K562 (cell line): ENCODE results near the gene DYNC1I1. TPM values are rescaled to one million over a fixed set of nuclear protein-coding genes. Genes with fewer than 3 reads are reported as not detected.
A peak's percentile ranks its signal among the peaks of the same experiment; 100 is the strongest.

Experiments used
- ATAC-seq: fragments of 200-7000 bp; cut with Tn5 transposase; 3 replicates; pipeline ENCODE4 v1.9.1; 2020; ENCODE audit warnings: moderate library complexity
- BruUV-seq: library from RNA; stranded (reverse); fragments of 400-500 nt; replicated peaks from 2 replicates; lab custom pipeline; 2021; lab: Mats Ljungman, UMichigan
- CTCF ChIA-PET: fragments of 300-600 bp; formaldehyde crosslinking; extraction: SDS; loops from one replicate; lab custom pipeline; 2021; ENCODE audit warnings: low intra/inter-chr PET ratio; lab: Yijun Ruan, JAX
- POLR2A ChIA-PET: fragments of 300-600, 350-650 bp; sonication (Branson Sonifier 250); formaldehyde crosslinking; extraction: SDS; loops from one replicate; lab custom pipeline; 2021; ENCODE audit warnings: antibody characterized with exemption, inconsistent platforms; lab: Yijun Ruan, JAX
- DNase-seq, 4 experiments: peaks; one replicate each; pipeline versions ENCODE4 v3.0.0 to v3.0.0-alpha.2; 2011 to 2018; ENCODE audit warnings: low spot score in 3 of 4, mixed read lengths in 3 of 4; ENCODE audit errors: extremely low read depth in 1 of 4
- FAIRE-seq: peaks from 2 replicates; lab custom pipeline; 2011; peaks lifted over from hg19 to GRCh38; lab: Jason Lieb, UNC
- H2AFZ ChIP-seq: 2 replicates; pipeline ENCODE4 v1.6.0; 2011; ENCODE audit warnings: low read depth, low read length, control low read depth, inconsistent platforms
- H3K27ac ChIP-seq: fragments of 200-600 bp; 3 replicates; pipeline ENCODE4 v1.8.0; 2011; ENCODE audit warnings: low read depth, mild to moderate bottlenecking, control low read depth, inconsistent platforms, low read length, moderate library complexity, mixed read lengths; ENCODE audit errors: extremely low read depth
- H3K27me3 ChIP-seq, 2 experiments: fragments of 300-600 bp in 1 of 2; 2 replicates in 1 of 2; 3 replicates in 1 of 2; pipeline versions ENCODE4 v1.6.0 to v1.8.0; 2011; ENCODE audit warnings: inconsistent platforms in 2 of 2, low read length in 2 of 2, mild to moderate bottlenecking in 1 of 2, mixed read lengths in 1 of 2, moderate library complexity in 1 of 2; ENCODE audit not compliant: control insufficient read depth in 2 of 2, insufficient read depth in 2 of 2
- H3K36me3 ChIP-seq: fragments of 300-600 bp; 3 replicates; pipeline ENCODE4 v1.8.0; 2011; ENCODE audit warnings: mild to moderate bottlenecking, low read length, inconsistent platforms; ENCODE audit not compliant: control insufficient read depth, insufficient read depth
- H3K4me1 ChIP-seq, 2 experiments: fragments of 200-600 bp in 1 of 2; replicated peaks in 1 of 2; 2 replicates in 1 of 2; 3 replicates in 1 of 2; pipeline versions ENCODE4 v1.5.1 to v1.8.0; 2011; ENCODE audit warnings: inconsistent platforms in 2 of 2, low read length in 2 of 2, mild to moderate bottlenecking in 1 of 2, mixed read lengths in 1 of 2, moderate library complexity in 1 of 2; ENCODE audit not compliant: control insufficient read depth in 2 of 2, insufficient read depth in 2 of 2
- H3K4me2 ChIP-seq: 2 replicates; pipeline ENCODE4 v1.6.1; 2011; ENCODE audit warnings: low read length, control low read depth, inconsistent platforms, mixed read lengths; ENCODE audit not compliant: insufficient read depth
- H3K4me3 ChIP-seq: fragments of 200-600 bp; sonication (generic), shearing (Covaris generic); 2 replicates; pipeline ENCODE4 v1.5.1; 2016; ENCODE audit warnings: control low read depth, inconsistent platforms
- H3K79me2 ChIP-seq: fragments of 200-600 bp; 3 replicates; pipeline ENCODE4 v1.8.0; 2011; ENCODE audit warnings: low read length, inconsistent platforms; ENCODE audit not compliant: control insufficient read depth, insufficient read depth
- H3K9ac ChIP-seq, 2 experiments: 2 replicates each; pipeline versions ENCODE4 v1.6.0 to v1.6.1; 2011; ENCODE audit warnings: low read depth in 2 of 2, low read length in 2 of 2, control low read depth in 1 of 2, inconsistent platforms in 1 of 2, mild to moderate bottlenecking in 1 of 2, mixed read lengths in 1 of 2; ENCODE audit not compliant: insufficient read depth in 1 of 2
- H3K9me1 ChIP-seq: one replicate; pipeline ENCODE4 v1.6.0; 2011; ENCODE audit warnings: inconsistent platforms, mild to moderate bottlenecking, low read length, moderate library complexity; ENCODE audit not compliant: control insufficient read depth, insufficient read depth
- H3K9me3 ChIP-seq: replicated peaks from 2 replicates; pipeline ENCODE4 v1.5.1; 2011; ENCODE audit warnings: low read depth, low read length, inconsistent platforms; ENCODE audit not compliant: control insufficient read depth, insufficient read depth
- H4K20me1 ChIP-seq: replicated peaks from 2 replicates; pipeline ENCODE4 v1.6.1; 2011; ENCODE audit warnings: low read length, inconsistent platforms, mixed read lengths; ENCODE audit not compliant: control insufficient read depth, insufficient read depth
- BCL6 ChIP-seq: fragments of 250-450 bp; sonication (Bioruptor Pico); IDR thresholded peaks from 2 replicates; pipeline ENCODE4 v1.4.0; 2020
- CAMTA2 ChIP-seq: fragments of 250-450 bp; sonication (Bioruptor Pico); conservative IDR thresholded peaks from 2 replicates; pipeline ENCODE4 v1.5.1; 2022
- EHMT2 ChIP-seq: fragments of 450-650 bp; IDR thresholded peaks from 2 replicates; pipeline ENCODE4 v1.6.1; 2018; ENCODE audit warnings: antibody characterized with exemption
- EP300 ChIP-seq: IDR thresholded peaks from 2 replicates; pipeline ENCODE4 v1.6.1; 2012; ENCODE audit warnings: low read length, improper control_type of control experiment
- FOXJ3 ChIP-seq: sonication (generic); formaldehyde crosslinking; IDR thresholded peaks from 2 replicates; pipeline ENCODE4 v1.4.0; 2020; ENCODE audit warnings: mild to moderate bottlenecking, missing genetic modification reagents
- GATA2 ChIP-seq: sonication (generic); formaldehyde crosslinking; IDR thresholded peaks from 2 replicates; pipeline ENCODE4 v1.4.0; 2020; ENCODE audit warnings: mild to moderate bottlenecking, missing genetic modification reagents
- MIER1 ChIP-seq: fragments of 450-650 bp; IDR thresholded peaks from 2 replicates; pipeline ENCODE4 v1.6.1; 2016; ENCODE audit warnings: antibody characterized with exemption, mild to moderate bottlenecking, low read depth
- PHF8 ChIP-seq: fragments of 200-600 bp; sonication (generic); IDR thresholded peaks from 2 replicates; pipeline ENCODE4 v1.6.1; 2012; ENCODE audit warnings: mixed run types, mild to moderate bottlenecking, inconsistent platforms, low read length, moderate library complexity, borderline replicate concordance
- ZKSCAN1 ChIP-seq: fragments of 150-350 bp; IDR thresholded peaks from 2 replicates; pipeline ENCODE4 v1.6.1; 2016; ENCODE audit warnings: low read depth, low read length
- ZNF512 ChIP-seq: IDR thresholded peaks from 2 replicates; pipeline ENCODE4 v1.6.1; 2016; ENCODE audit warnings: missing genetic modification characterization, missing compliant biosample characterization
- WGBS: fragments of 100-300 bp; shearing (Covaris generic); methylation state at CpG from one replicate; pipeline ENCODE4 v1.1.6; 2016; ENCODE audit warnings: low coverage, mixed read lengths; ENCODE audit not compliant: insufficient coverage; ENCODE audit errors: missing lambda C conversion rate; 5-methylcytosine and 5-hydroxymethylcytosine counted together
- in situ Hi-C: fragments of 300-500 bp; cut with MboI; formaldehyde crosslinking; loops from 4 replicates; pipeline ENCODE4 v1.15.0; 2018; ENCODE audit warnings: inconsistent platforms, mixed read lengths
- intact Hi-C: fragments of 100-400 bp; cut with micrococcal nuclease; formaldehyde crosslinking; loops from 2 replicates; pipeline ENCODE4 v1.14.2; 2022
- polyA plus RNA-seq, 8 experiments: library from polyadenylated mRNA; depleted of rRNA in 4 of 8; stranded (reverse) in 5 of 8; unstranded in 3 of 8; fragments of >200 nt; fragmentation: Nextera tagmentation in 2 of 8; fragmentation: Illumina TruSeq in 1 of 8; extraction: Ambion mirVana in 2 of 8; extraction: Trizol in 1 of 8; gene quantifications; 2 replicates each; pipeline versions ENCODE4 v1.2.1 to v1.2.3, GENCODE V29; 2011 to 2014; ENCODE audit warnings: inconsistent platforms in 1 of 8, missing spikeins in 1 of 8
- total RNA-seq, 7 experiments: library from RNA; depleted of rRNA in 6 of 7; stranded (reverse); fragments of >200 nt in 6 of 7; fragmentation: Illumina TruSeq in 2 of 7; extraction: Trizol in 2 of 7; gene quantifications; 2 replicates each; pipeline versions ENCODE4 v1.2.1 to v1.2.3, GENCODE V29; 2011 to 2021; ENCODE audit warnings: low replicate concordance in 1 of 7

Gene DYNC1I1
- total and polyA plus RNA-seq, 9 of the 15 experiments (the other 6 are each of a cell fraction or from before 2014, with no cell fraction given): 0.22 to 1.5 (median 0.44) TPM

- H3K9me1 ChIP-seq: no peaks in the 10 kb centered on the region
- ATAC-seq: no peak
- no peaks in the 10 kb centered on the region for H3K9me3 ChIP-seq
- H3K27me3 ChIP-seq: no peaks in the 10 kb centered on the region; a peak in 2 of 5 replicates
- no peaks in the 10 kb centered on the region for H4K20me1 ChIP-seq
- ChIA-PET CTCF (no interaction called here), POLR2A (no interaction called here)
- no peak for DNase-seq
- no peak overlapping the region for H3K27ac ChIP-seq
- no peak for FAIRE-seq
- H3K4me3 ChIP-seq: no peak overlapping the region
- in situ Hi-C loops: no loop called here
- no TSS peak for BruUV-seq
- no peak for TF ChIP-seq EP300
- intact Hi-C loops: no loop called here
- no peaks in the 10 kb centered on the region for H3K79me2 ChIP-seq
- no peaks in the 10 kb centered on the region for H3K4me1 ChIP-seq
- H3K4me2 ChIP-seq: no peak overlapping the region
- no peak overlapping the region for H2AFZ ChIP-seq
- H3K36me3 ChIP-seq: no peaks in the 10 kb centered on the region
- H3K9ac ChIP-seq: no peak overlapping the region
These were observed 131.7 kb downstream of the DYNC1I1 start for GRCh38 chr7:95904099-95904498.

DNA sequence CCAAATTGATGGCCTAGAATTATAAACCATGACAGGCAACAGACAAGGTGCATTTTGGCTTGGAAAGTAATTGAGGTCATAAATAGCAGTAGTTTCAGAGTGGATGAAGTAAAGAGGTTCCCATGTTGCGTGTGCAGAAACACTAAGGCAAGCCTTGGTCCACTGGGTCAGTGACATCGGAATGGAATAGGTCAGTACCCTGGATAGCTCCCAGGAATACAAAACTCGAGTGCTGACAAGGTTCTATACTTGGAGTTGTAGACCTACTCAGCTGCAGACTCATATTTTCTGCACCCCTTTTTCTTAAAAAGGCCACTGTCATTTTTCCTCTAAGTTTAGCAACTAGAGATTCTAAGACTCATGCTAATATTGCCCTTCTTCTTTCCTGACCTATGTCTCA lies 132.8 kb downstream of the DYNC1I1 start:
- peak in 1 of 4 experiments; percentile 10 for DNase-seq
- in situ Hi-C loops (no loop called here), intact Hi-C loops (no loop called here)
- no peak overlapping the region for H3K4me2 ChIP-seq
- no peaks in the 10 kb centered on the region; a peak in 2 of 5 replicates for H3K27me3 ChIP-seq
- no peak overlapping the region for H3K4me3 ChIP-seq
- POLR2A ChIA-PET: interaction anchor here (1.4 kb wide), 1 partner anchor 9 kb away, joined by 3 read pairs; no protein-coding TSS in a partner anchor
- WGBS: 4% methylated on average over 3 of the region's 3 CpGs
- H3K79me2 ChIP-seq: no peaks in the 10 kb centered on the region
- H3K36me3 ChIP-seq: no peaks in the 10 kb centered on the region
- no peaks in the 10 kb centered on the region for H3K4me1 ChIP-seq
- H2AFZ ChIP-seq: no peak overlapping the region
- CTCF ChIA-PET: no interaction called here
- no peaks in the 10 kb centered on the region for H3K9me1 ChIP-seq
- peak; percentile 29 for FAIRE-seq
- no peaks in the 10 kb centered on the region for H3K9me3 ChIP-seq
- ATAC-seq: no peak
- H4K20me1 ChIP-seq: no peaks in the 10 kb centered on the region
- no TSS peak for BruUV-seq
- no peak overlapping the region for H3K27ac ChIP-seq
- no peak overlapping the region for H3K9ac ChIP-seq
- TF ChIP-seq GATA2 (CRISPR knock-in tag) (no peak), PHF8 (no peak), EHMT2 (peak; percentile 91), CAMTA2 (CRISPR knock-in tag) (no peak), ZNF512 (tag) (no peak), ZKSCAN1 (peak; percentile 44; the same call in 1 of the 2 replicates), FOXJ3 (CRISPR knock-in tag) (no peak), BCL6 (CRISPR knock-in tag) (no peak), MIER1 (peak; percentile 82)
